ENCODE results near the gene AXIN1.
"Not testable (repeated sequence)": the region's sequence is repeated elsewhere in the genome, so short reads cannot be mapped to it uniquely, and the experiment has no call there.

Gene AXIN1

DNA sequence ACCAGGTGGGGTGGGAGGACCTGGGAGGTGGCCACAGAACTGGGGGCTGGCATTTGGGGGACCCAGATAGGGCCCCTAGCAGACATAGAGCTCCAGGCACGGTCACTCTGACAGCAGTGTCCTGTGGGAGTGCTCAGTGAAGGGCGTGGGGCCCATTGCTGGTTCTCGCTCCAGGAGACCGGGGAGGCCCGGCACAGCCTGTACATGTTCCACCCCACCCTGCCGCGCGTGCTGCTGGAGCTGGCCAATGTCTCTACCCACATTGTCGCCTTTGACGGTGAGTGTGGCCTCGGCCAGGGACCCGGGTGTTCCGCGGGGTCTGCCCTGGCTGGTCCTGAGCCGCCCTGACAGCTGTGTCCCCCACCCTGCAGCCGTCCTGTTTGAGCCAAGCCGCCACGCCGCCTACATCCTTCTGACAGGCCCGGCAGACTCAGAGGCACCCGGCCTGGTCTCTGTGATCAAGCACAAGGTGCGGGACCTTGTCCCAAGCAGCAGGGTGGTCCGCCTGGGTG is 88.0 kb downstream of the AXIN1 start:
- no peak for ATAC-seq

DNA sequence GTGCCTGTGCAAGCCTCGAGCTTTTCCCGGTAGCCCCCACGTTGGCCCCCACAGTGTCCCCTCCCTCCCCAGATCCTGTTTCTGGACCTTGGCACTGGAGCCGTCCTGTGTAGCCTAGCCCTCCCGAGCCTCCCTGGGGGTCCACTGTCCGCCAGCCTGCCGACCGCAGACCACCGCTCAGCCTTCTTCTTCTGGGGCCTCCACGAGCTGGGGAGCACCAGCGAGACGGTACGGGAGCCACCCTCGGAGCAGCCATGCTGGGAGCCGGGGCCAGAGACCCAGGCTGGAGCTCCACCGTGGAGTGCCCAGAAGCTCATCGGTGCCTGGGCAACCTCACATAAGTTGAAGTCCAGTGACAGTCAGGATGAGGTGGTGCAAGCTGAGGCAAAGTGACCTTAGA is 88.6 kb downstream of the AXIN1 start:
- ATAC-seq, result no peak

- ATAC-seq, result no peak
These were observed 89.2 kb downstream of the AXIN1 start for GRCh38 chr16:263182-263774.

- no peak for ATAC-seq
These were observed 90.3 kb downstream of the AXIN1 start for GRCh38 chr16:262121-262745.

- no peak for ATAC-seq
These were observed 91.4 kb downstream of the AXIN1 start for GRCh38 chr16:261031-261691.

GRCh38 chr16:260326-260725 is 92.2 kb downstream of the AXIN1 start:
- no peak for ATAC-seq

- no peak for ATAC-seq
These were observed 92.7 kb downstream of the AXIN1 start for GRCh38 chr16:259814-260253.

DNA sequence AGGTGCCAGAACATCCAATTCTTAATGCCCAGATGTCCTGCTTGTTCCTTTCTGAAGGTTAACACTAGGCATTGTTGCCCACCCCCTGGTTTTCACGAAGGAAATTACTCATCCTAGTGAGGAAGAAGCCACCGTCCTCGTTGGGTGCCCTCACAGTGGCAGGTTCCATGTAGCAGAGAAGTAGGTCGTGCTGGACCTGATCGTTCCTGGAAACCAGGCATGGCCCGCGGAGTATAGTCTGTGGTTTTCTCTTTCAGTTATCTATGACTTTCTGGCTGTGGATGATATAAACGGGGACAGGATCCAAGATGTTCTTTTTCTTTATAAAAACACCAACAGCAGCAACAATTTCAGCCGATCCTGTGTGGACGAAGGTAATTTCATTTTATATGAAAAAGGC is 93.3 kb downstream of the AXIN1 start:
- no peak for ATAC-seq

GRCh38 chr16:258091-258490 is 94.4 kb downstream of the AXIN1 start:
- ATAC-seq, result not testable (repeated sequence)

DNA sequence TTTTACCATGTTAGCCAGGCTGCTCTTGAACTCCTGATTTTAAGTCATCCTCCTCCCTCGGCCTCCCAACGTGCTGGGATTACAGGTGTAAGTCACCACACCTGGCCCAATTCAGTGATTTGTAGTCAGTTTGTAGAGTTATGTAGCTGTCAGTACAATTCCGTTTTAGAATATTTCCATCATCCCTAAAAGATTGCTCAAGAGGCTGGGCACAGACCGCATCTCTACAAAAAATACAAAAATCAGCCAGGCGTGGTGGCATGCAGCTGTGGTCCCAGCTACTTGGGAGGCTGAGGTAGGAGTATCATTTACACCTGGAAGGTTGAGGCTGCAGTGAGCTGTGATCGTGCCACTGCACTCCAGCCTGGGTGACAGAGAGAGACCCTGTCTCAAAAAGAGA is 97.3 kb downstream of the AXIN1 start:
- no peak for ATAC-seq

- ATAC-seq, result no peak
These were observed 98.1 kb downstream of the AXIN1 start for GRCh38 chr16:254461-254860.

GRCh38 chr16:253833-254232 is 98.7 kb downstream of the AXIN1 start:
- ATAC-seq, result no peak

DNA sequence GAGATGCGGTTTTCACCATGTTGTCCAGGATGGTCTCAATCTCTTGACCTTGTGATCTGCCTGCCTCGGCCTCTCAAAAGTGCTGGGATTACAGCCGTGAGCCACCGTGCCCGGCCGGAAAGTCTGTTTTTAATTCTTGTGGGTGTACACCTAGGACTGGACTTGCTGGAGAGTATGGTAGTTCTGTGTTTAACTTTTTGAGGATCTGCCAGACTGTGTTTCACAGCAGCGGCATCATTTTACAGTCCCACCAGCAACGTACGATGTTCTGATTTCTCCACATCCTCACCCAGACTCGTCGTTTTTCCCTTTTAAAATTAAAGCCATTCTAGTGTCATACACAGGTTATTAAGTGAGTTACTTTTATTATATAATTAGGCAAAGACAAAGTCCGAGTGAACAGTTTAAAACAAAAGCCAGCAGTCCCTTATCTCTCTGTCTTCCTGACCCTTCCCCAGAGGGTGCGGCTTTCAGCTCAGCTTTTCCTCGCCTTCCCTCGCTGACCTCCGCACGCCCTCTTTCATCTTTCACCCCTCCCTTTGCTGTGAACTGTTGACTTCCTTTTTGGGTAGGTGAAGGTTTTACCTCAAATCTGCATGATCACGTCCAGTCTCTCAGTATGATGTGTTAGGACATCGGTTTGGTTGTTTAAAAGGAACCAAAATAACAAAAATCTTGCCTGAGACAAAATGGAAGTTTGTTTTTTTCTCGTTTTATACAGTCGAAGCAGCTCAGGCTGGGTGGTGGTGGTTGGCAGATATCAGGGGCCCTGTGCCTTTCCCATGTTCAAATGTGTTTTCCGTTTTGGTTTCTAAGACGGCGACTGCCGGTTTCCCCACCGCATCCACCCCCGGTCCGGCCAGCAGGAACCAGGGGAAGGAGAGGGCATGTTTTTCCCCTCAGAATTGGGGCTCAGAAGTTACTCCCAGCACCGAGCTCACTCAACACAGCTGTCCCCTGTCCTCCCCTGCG is 99.9 kb downstream of the AXIN1 start:
- peak; percentile 56 to 85 for ATAC-seq

DNA sequence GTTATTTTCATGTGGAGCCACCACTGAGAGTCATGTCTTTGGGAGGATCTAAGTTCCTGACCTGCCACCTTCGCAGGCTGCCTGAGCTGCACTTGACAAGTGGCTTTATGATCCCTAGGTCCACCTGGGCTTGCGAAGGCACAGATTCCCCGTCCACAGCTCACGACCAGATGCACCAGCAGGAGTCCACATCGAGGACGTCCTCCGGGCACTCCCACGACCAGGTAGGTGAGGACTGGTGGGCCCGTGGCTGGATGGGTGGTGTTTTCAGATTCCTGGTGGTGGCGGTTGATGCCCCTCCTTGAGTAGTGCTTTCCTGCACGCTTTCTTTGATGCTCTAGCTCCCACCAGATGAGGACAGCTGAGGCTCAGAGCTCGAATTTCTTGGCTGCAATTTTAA is 103.1 kb downstream of the AXIN1 start:
- no peak for ATAC-seq

DNA sequence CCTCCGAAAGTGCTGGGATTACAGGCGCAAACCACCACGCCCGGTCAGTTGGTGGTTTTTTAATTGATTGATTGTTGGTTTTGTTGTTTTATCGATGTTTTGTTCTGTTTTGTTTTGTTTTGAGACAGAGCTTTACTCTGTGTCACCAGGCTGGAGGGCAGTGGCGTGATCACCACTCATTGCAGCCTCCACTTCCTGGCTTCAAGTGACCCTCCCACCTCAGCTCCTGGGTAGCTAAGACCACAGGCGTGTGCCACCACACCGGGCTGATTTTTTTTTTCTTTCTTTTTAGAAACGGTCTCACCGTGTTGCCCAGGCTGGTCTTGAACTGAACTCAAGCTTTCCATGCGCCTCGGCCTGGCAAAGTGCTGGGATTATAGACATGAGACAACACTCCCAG is 105.5 kb downstream of the AXIN1 start:
- no peak for ATAC-seq

- no peak for ATAC-seq
These were observed 107.4 kb downstream of the AXIN1 start for GRCh38 chr16:245105-245504.

GRCh38 chr16:243348-243747 is 109.2 kb downstream of the AXIN1 start:
- no peak for ATAC-seq

DNA sequence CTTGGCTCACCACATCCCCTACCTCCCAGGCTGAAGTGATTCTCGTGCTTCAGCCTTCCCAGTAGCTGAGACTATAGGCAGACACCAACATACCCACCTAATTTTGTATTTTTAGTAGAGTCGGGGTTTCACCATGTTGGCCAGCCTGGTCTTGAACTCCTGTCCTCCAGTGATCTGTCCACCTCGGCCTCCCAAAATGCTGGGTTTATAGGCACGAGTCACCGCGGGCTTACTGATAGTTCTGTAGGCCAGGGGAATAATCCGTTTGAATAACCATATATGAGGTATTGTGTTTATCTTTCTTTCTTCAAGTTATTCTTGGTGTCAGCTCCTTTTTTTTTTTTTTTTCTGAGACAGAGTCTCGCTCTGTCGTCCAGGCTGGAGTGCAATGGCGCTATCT is 110.2 kb downstream of the AXIN1 start:
- ATAC-seq, result no peak

- no peak for ATAC-seq
These were observed 112.0 kb downstream of the AXIN1 start for GRCh38 chr16:240559-240958.

DNA sequence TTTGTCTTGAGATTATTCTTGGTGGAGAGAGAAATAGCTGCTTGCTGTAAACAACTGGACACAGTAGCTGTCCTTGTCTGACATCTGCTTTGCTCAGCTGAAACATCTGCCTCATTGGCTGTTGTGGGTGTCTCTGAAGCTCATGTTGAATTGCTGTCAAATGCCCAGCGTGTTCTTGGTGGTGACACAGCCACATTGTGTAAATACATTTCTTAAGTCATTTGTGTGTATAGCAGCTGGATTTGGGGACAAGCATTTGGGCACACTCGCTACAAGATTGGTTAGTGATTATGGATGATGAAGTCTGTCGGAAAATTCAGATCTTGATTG is 112.6 kb downstream of the AXIN1 start:
- ATAC-seq, result no peak
